DND-41 (cell line): Measurements from ENCODE around the gene GOLGA3.
"Not testable (repeated sequence)": the region's sequence is repeated elsewhere in the genome, so short reads cannot be mapped to it uniquely, and the experiment has no call there.

ENCODE experiments used
- ATAC-seq: fragments of 200-7000 bp; cut with Tn5 transposase; 3 replicates; pipeline ENCODE4 v1.9.1; 2021; ENCODE audit warnings: low read depth; ENCODE audit not compliant: insufficient read depth
- DNase-seq: peaks from one replicate; pipeline ENCODE4 v3.0.0-alpha.2; 2020
- H2AFZ ChIP-seq: 2 replicates; pipeline ENCODE4 v1.6.0; 2012; ENCODE audit warnings: low read depth, low read length
- H3K27ac ChIP-seq: 2 replicates; pipeline ENCODE4 v1.5.1; 2012; ENCODE audit warnings: low read length, inconsistent platforms
- H3K27me3 ChIP-seq: fragments of 200-600 bp; sonication (generic); 2 replicates; pipeline ENCODE4 v1.6.0; 2012; ENCODE audit warnings: low read length, mild to moderate bottlenecking, inconsistent platforms; ENCODE audit not compliant: insufficient read depth, poor library complexity
- H3K36me3 ChIP-seq: 2 replicates; pipeline ENCODE4 v1.5.1; 2012; ENCODE audit warnings: low read length, inconsistent platforms; ENCODE audit not compliant: insufficient read depth
- H3K4me1 ChIP-seq: 2 replicates; pipeline ENCODE4 v1.5.1; 2012; ENCODE audit warnings: mild to moderate bottlenecking, low read length; ENCODE audit not compliant: insufficient read depth
- H3K4me2 ChIP-seq: 2 replicates; pipeline ENCODE4 v1.6.0; 2012; ENCODE audit warnings: mild to moderate bottlenecking, moderate library complexity, low read length, inconsistent platforms; ENCODE audit not compliant: insufficient read depth
- H3K4me3 ChIP-seq, 2 experiments: fragments of 200-600 bp in 1 of 2; shearing (Covaris generic) in 1 of 2; 2 replicates each; pipeline ENCODE4 v1.5.1; 2012 to 2016; ENCODE audit warnings: inconsistent platforms in 2 of 2, low read length in 2 of 2, mild to moderate bottlenecking in 2 of 2, low read depth in 1 of 2, moderate library complexity in 1 of 2
- H3K79me2 ChIP-seq: 2 replicates; pipeline ENCODE4 v1.6.0; 2012; ENCODE audit warnings: low read length, inconsistent platforms; ENCODE audit not compliant: insufficient read depth
- H3K9ac ChIP-seq: 2 replicates; pipeline ENCODE4 v1.6.0; 2012; ENCODE audit warnings: low read depth, mild to moderate bottlenecking, inconsistent platforms, low read length, moderate library complexity
- H3K9me3 ChIP-seq: 2 replicates; pipeline ENCODE4 v1.5.1; 2012; ENCODE audit warnings: low read length, moderate library complexity, mild to moderate bottlenecking, inconsistent platforms; ENCODE audit not compliant: insufficient read depth, severe bottlenecking
- H4K20me1 ChIP-seq: 2 replicates; pipeline ENCODE4 v1.6.0; 2012; ENCODE audit warnings: low read length; ENCODE audit not compliant: insufficient read depth
- CTCF ChIP-seq: IDR thresholded peaks from 2 replicates; pipeline ENCODE4 v1.5.1; 2012; ENCODE audit warnings: borderline replicate concordance, low read length, moderate library complexity, mild to moderate bottlenecking; ENCODE audit not compliant: poor library complexity, severe bottlenecking; ENCODE audit errors: extremely low read depth
- EZH2 ChIP-seq: IDR thresholded peaks from 3 replicates; pipeline ENCODE4 v1.6.1; 2012; ENCODE audit warnings: borderline replicate concordance, low read depth, mild to moderate bottlenecking, moderate library complexity, low read length, inconsistent platforms; ENCODE audit not compliant: severe bottlenecking

Gene GOLGA3

DNA sequence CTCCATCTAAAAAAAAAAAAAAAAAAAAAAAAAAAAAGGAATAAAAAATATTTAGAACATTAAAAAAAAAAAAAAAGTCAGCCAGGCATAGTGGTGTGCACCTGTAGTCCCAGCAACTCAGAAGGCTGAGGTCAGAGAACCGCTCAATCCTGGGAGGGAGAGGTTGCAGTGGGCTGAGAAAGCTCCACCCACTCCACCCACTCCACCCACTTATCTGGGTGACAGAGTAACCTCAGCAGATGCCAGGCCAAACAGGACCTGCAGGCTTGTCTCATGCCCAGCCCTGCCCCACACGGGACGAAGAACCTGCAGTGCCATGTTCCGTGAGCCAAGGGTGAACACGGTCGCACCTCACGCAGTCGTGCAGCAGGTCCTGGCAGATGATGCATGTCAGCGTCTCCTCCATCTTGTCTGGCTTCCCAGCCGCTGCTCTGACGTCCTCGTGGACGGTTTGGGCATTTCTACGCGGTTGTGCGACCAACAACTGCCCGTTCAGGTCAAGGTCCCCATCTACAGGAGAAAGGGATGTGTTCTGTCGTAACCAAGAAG, 30.1 kb upstream of the GOLGA3 start:
- 0 out of 3 replicates have a peak, but pooled peaks have one; percentile 33 for ATAC-seq
- no peaks in the 10 kb centered on the region for H3K4me1 ChIP-seq
- no peak overlapping the region for H3K4me3 ChIP-seq
- no peak overlapping the region for H3K9ac ChIP-seq
- no peaks in the 10 kb centered on the region for H3K79me2 ChIP-seq
- H3K27ac ChIP-seq = no peak overlapping the region
- no peak overlapping the region for H2AFZ ChIP-seq
- no peaks in the 10 kb centered on the region for H4K20me1 ChIP-seq
- DNase-seq = no peak
- no peaks in the 10 kb centered on the region for H3K27me3 ChIP-seq
- peaks cover 50% of the 10 kb centered on the region for H3K36me3 ChIP-seq
- H3K9me3 ChIP-seq = no peaks in the 10 kb centered on the region
- TF ChIP-seq CTCF (no peak), EZH2 (no peak)
- H3K4me2 ChIP-seq = no peak overlapping the region

DNA sequence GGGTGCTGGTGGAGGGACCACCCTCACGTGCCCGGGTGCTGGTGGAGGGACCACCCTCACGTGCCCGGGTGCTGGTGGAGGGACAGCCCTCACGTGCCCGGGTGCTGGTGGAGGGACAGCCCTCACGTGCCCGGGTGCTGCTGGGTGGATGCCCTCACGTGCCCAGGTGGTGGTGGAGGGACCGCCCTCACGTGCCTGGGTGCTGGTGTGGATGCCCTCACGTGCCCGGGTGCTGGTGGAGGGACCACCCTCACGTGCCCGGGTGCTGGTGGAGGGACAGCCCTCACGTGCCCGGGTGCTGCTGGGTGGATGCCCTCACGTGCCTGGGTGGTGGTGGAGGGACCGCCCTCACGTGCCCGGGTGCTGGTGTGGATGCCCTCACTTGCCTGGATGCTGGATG, 28.4 kb upstream of the GOLGA3 start:
- not testable (repeated sequence) for H3K9ac ChIP-seq, H3K9me3 ChIP-seq, H3K27ac ChIP-seq, H3K79me2 ChIP-seq, ATAC-seq, H2AFZ ChIP-seq, DNase-seq, H3K27me3 ChIP-seq, H3K4me2 ChIP-seq, H3K4me3 ChIP-seq, H3K4me1 ChIP-seq, H4K20me1 ChIP-seq
- peaks cover 65% of the 10 kb centered on the region for H3K36me3 ChIP-seq

GRCh38 chr12:132856581-132856980, 27.9 kb upstream of the GOLGA3 start:
- Histone ChIP-seq H3K4me2 (no peak overlapping the region), H3K4me3 (no peak overlapping the region), H3K9me3 (no peaks in the 10 kb centered on the region), H4K20me1 (no peaks in the 10 kb centered on the region), H2AFZ (no peak overlapping the region), H3K36me3 (peaks cover 65% of the 10 kb centered on the region), H3K27me3 (no peaks in the 10 kb centered on the region), H3K9ac (no peak overlapping the region), H3K27ac (no peak overlapping the region), H3K4me1 (no peaks in the 10 kb centered on the region), H3K79me2 (no peaks in the 10 kb centered on the region)
- no peak for TF ChIP-seq EZH2
- no peak for TF ChIP-seq CTCF
- DNase-seq (no peak), ATAC-seq (no peak)

DNA sequence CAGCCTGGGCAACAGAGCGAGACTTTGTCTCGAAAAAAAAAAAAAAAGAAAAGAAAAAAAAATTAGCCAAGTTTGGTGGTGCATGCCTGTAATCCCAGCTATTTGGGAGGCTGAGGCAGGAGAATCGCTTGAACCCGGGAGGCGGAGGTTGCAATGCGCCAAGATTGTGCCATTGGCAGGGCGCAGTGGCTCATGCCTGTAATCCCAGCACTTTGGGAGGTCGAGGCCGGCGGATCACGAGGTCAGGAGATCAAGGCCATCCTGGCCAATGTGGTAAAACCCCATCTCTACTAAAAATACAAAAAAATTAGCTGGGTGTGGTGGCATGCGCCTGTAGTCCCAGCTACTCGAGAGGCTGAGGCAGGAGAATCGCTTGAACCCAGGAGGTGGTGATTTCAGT, 26.5 kb upstream of the GOLGA3 start:
- H3K36me3 ChIP-seq = peaks cover 58% of the 10 kb centered on the region
- DNase-seq, H3K4me2 ChIP-seq, H3K9ac ChIP-seq, H4K20me1 ChIP-seq, H3K9me3 ChIP-seq, H3K27ac ChIP-seq, H2AFZ ChIP-seq, H3K4me3 ChIP-seq, H3K4me1 ChIP-seq, ATAC-seq, H3K79me2 ChIP-seq, H3K27me3 ChIP-seq: not testable (repeated sequence)
